ENCODE measurements around the gene ELN.

- TF ChIP-seq EZH2phosphoT487 (IDR thresholded peaks at IDR 0.05; ENCODE audit: insufficient read depth, low read depth) (no peak), EZH2 (IDR thresholded peaks at IDR 0.05; ENCODE audit: insufficient read depth, poor library complexity, severe bottlenecking) (no peak)
Observed at GRCh38 chr7:74093671-74094223, 65.8 kb downstream of the ELN start.
